NCI-H526 treated with DMSO at 0.1 percent for 48 hours (cell line): ENCODE data around the gene GJC1.

Experiments
- DNase-seq: peaks from one replicate; lab custom pipeline; 2025; lab: John Stamatoyannopoulos, UW

GJC1 gene

GRCh38 chr17:44829523-44830358 lies at the start of gene GJC1:
GJC1 (minus strand) TSS chr17:44830287; CDS start chr17:44805817, 24,470 bp downstream.
- DNase-seq: peak; percentile 37

DNA sequence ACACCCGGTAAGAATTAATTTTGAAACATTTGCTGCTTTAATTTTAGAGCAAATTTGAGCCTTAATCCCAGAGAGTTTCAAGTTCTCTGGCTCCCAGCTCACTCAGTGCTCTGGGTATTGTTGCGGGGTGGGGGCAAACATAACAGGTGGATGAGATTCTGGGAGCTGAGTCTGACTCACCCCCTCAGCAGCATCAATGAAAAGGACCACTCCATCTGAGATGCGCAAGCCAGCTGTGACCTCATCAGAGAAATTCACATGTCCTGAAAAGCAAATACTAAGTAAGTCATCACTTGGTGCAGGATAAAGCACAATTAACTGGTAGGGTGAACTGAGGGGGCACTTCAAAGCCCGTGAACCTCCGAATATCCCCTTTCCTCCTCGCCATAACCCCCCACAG lies 49.3 kb upstream of the GJC1 start:
- no peak for DNase-seq

GRCh38 chr17:44878627-44879221 lies 48.6 kb upstream of the GJC1 start:
- DNase-seq: peak; percentile 22

DNA sequence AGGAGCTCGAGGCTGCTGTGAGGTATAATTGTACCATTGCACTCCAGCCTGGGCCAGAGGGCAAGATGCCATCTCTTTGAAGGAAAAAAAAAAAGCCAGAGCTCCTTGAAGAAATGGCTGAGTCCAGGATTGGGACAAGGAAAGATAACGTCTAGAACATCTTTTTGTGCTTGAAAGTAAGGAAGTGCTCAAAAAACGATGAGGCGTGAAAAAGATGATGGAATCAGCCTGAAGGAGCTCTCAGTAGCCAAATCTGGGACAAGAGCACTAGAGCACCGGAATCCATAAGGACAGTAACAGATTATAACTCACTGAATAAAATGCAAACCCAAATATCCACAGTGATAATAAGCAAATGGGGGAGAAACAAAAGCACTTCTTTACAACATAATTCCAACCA lies 47.0 kb upstream of the GJC1 start:
- DNase-seq: no peak

DNA sequence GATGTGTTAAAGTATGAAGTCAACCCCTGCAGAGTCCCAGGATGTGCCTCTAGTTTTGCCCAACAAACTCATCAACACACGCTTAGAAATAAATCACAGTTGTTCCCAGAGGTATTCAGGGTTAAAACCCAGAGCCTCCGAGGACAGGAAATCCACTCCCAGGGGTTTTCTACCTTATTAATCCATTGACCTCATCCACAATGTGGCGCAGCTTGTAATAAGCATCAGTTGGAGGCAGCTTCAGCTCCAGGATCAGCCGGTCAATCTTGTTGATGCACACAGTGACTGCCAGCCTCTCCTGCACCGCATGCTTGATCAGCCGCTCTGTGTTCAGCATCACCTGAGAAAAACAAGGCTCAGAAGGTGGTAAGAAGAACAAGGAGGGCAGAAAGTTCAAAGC lies 45.7 kb upstream of the GJC1 start:
- no peak for DNase-seq

DNA sequence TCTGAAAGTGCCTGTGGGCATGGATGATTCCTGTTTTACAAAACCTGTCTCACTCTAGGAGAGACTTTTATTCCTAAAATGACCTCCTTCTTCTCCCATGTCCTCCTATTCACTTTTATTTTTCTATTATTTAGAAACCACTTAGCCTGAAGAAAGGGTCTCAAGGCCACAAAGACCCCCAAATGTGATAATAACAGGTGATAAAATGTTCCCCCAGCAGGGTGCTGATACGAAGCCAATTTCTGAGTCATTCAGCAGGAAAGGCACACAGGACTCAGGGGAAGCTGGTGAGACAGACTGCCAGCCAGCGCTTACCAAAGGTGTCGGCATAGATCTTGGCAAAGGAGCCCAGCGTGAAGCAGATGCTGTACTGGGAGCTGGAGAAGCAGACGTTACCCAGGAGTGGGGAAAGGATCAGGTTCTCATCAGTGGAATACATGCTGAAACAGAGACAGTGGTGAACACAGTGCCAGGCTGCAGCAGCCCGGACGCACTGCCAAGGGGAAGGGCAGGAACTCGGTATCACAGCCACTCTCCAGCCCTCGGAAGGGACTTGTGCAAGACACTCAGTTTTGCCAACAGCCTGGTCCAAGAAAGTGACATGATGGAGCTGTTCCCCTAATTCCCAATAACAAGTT lies 42.2 kb upstream of the GJC1 start:
- DNase-seq: no peak

GRCh38 chr17:44871556-44871955 lies 41.5 kb upstream of the GJC1 start:
- no peak for DNase-seq

- DNase-seq: no peak
Observed at GRCh38 chr17:44867841-44868240, 37.8 kb upstream of the GJC1 start.

DNA sequence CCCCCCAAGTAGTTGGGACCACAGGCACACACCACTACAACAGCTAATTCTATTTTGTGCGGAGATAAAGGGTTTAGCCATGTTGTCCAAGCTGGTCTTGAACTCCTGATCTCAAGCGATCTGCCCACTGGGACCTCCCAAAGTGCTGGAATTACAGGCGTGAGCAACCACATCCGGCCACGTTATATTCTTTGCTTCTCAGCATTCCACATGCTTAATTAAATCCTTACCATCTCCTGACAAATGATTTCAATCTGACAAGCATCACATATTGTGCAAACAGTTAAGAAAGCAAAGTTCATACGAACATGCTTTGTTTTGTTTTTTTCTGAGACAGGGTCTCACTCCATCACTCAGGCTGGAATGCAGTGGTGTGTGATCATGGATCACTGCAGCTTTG lies 35.8 kb upstream of the GJC1 start:
- no peak for DNase-seq

- DNase-seq: peak; percentile 44
Observed at GRCh38 chr17:44865231-44865660, 35.2 kb upstream of the GJC1 start.

DNA sequence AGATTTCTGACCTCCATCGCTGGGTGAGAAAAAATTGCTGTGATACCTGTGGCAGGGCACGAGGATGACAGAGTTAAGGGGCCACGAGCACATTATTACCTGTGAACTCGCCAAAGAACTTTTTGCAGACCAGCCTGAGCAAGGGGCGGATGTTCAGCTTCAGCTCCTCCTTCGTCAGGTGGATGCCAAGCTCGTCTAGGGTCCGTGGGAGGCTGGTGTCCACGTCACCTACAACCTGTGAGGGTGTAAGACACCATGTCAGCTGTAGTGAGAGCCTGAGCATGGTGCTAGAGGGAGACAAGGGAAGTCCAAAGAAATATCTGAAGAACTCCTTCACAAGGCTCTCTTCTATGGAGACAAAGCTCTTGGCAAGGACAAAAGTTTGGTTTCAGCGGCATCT lies 34.7 kb upstream of the GJC1 start:
- no peak for DNase-seq

GRCh38 chr17:44863061-44863918 lies 33.2 kb upstream of the GJC1 start:
- DNase-seq: no peak

DNA sequence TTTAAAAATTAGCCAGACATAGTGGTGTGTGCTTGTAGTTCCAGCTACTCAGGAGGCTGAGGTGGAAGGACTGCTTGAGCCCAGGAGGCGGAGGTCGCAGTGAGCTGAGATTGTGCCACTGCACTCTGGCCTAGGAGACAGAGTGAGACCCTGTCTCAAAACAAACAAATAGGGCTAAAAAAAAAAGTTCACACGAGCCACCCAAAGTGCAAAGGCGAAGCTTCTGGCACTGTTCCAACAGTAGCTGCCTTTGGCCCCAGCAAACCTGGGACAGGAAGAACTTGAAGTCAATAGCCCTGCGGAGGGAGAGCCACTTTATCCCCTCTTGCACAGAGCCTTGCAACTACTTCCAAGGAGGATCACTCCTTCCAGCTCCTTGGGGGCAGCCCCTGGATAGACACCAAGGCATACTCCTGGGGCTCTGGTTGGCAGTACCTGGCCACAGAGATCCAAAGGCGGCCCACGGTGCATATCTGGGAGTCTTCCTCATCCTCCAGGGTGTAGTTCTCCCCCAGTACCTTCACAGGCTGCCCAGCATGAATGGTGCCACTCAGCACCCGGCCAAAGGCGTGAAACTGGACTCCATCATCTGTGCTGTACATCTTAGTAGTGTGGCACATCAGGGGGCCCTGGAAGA lies 32.3 kb upstream of the GJC1 start:
- DNase-seq: no peak

DNA sequence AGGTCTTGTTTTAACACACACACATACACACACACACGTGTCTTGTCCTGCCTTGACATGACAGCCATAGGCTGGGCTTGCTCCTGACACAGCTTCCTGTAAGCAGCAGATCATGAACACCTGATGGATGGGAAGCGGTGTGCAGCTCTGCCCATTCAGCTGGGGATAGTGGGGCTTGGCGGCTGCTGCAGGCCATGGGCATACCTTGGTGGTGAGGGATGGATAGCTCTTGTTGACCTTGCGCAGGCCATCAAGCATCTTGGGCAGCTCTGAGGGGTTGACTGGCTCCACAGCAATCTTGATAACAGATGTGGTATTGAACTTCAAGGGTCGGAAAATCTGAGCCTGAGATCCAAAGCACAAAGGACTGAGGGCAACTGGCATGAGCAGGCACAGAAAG lies 29.6 kb upstream of the GJC1 start:
- no peak for DNase-seq

DNA sequence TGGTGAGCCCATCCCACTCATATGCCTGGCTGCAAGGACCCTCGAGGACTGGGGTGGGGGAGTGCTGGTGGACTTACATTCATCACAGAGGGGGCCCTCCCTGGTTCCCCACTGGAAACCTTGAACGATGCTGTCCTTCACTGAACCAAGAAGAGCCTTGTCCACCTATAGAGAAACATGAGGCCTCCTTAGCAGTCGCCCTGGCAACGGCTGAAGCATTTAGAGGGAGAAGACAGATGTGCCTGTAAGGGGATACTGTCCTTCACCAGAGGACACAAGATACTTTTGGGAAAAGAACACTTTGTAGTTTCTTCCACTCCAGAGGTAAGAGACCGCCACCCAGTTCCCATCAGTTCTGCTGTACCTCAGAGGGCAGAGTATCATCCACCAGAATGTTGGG lies 24.1 kb upstream of the GJC1 start:
- DNase-seq: no peak

- DNase-seq: no peak
Observed at GRCh38 chr17:44850612-44851011, 20.5 kb upstream of the GJC1 start.

GRCh38 chr17:44850025-44850424 lies 19.9 kb upstream of the GJC1 start:
- no peak for DNase-seq

- no peak for DNase-seq
Observed at GRCh38 chr17:44848961-44849489, 18.9 kb upstream of the GJC1 start.

DNA sequence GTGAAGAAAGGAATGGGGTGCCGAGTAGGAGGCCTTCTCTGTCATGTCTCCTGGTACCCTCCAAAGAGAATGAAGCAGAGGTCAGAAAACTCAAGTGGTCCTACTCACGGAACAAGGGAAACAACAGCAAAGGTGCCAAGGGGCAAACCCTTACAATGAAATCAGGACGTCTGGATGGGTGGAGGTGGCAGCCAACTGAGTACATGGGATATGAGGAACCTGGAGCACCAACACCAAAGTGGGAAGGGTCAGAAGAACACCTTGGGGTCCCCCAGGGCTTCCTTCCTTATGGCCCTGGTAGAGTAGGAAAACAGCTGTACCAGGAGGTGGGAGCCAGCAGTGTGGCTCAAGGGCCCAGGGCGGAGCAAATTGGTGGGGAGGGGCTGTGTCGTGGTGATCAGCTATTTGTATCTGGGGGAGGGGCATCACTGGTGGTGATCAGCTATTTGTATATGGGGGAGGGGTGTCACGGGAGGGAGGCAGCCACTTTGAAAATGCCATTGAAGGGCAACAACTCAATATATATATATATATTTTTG lies 18.2 kb upstream of the GJC1 start:
- DNase-seq: no peak

DNA sequence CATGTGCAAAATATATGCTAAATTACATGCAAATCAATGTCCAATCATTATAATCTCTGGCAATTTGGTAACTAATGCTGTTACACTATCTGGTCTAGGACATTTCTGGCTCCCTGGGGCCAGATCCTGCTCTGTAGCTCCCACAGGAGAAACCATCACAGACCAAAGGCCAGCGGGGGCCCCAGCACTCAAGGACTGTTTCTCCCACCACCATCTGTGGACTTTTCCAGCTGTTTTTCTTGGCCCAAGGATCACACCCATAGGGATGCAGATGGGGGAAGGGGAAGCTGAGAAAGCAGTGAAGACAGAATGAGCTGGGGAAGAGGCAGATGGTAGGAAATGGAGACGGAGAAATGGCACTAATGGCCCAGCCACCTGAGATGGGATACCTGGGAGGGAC lies 17.5 kb upstream of the GJC1 start, which contains the start of gene HIGD1B:
Gene HIGD1B (plus strand): TSS at position 298 of the 400 bp plus-strand sequence. CDS start 270 bp downstream, outside the sequence.
- no peak for DNase-seq

GRCh38 chr17:44846206-44846605 lies 16.1 kb upstream of the GJC1 start:
- no peak for DNase-seq
